GM18526 (cell line): Measurements from ENCODE around the gene PARL.

Source experiments
- POLR2A ChIP-seq: IDR thresholded peaks from 3 replicates; pipeline ENCODE4 v1.6.1; 2011; ENCODE audit not compliant: insufficient read length; ENCODE audit errors: extremely low read depth

PARL gene

DNA sequence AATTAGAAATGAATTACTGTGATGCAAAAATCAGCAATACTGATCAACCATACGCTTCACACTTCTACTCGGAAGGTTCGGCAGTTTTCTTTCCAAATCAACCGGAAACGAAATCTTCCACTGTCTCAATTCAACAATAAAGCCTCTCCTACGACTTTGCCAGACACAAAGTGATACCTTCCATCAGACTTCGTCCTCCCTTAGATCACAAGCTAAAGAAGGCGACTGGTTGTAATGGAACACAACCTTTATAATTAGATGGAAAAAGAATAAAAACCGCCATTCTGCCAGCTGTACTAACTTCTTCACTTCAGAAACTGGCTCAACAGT is 618 bp downstream of the PARL start:
- no peak for TF ChIP-seq POLR2A

DNA sequence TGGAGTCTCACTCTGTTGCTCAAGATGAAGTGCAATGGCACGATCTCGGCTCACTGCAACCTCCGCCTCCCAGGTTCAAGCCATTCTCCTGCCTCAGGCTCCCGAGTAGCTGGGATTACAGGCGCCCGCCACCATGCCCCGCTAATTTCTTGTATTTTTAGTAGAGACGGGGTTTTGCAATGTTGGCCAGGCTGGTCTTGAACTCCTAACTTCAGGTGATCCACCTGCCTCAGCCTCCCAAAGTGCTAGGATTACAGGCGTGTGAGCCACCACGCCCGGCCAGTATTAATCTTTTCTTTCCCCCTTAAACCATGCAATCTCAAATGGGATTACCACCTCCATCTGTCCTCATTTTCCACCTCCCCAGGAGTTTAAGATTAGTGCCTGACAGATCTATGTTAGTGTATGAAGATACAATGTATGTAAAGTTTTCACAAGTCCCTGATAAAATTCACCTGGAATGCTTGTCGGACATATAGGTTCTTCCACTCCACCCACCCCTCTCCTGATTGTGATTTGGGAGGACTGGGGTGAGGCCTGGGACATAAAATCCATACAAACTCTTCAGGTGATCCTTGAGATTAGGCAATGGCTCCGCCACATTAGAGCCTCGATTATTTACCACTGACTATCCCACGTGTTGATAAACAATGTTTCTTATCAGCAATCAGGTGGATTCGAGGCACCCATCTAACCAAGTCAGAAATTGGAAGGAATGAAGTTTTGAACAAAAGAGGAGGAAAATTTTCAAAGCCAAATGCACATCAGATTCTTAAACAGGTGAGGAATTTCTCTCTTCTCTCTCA is 1.2 kb downstream of the PARL start:
- TF ChIP-seq POLR2A, result no peak

DNA sequence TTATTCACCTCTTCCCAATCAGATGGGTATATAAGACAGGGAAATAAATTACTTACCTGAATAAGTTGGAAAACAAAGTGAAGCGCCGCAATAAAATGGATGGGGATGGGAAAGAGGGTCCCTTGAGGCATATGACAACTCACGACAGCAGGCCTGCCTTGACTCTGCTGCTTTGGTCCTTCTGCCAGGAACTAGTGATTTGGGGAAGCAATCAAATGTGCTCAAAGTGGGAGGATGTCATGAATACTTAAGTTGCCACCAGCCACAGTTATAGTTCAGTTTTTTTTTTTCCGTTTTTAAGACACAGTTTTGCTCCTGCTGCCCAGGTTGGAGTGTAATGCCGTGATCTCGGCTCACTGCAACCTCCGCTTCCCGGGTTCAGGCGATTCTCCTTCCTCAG is 4.6 kb downstream of the PARL start:
- no peak for TF ChIP-seq POLR2A

DNA sequence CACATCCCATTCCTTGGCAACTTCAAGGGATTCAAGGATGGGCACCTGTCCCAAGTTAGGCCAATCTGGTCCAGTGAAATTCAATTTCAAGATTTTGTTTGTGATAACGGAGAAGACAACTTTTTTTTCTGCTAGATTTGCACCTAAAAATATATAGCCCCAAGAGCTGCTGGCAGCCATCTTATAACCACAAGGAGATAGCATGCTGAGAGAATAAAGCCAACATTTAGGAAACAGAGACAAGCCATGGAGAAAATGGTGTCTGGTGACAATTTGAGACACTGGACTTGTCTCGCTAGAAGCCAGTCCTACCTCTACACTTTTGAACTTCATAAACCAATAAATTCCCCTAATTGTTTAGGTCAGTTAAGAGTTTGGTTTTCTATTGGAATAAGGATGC is 5.4 kb downstream of the PARL start:
- TF ChIP-seq POLR2A, result no peak

DNA sequence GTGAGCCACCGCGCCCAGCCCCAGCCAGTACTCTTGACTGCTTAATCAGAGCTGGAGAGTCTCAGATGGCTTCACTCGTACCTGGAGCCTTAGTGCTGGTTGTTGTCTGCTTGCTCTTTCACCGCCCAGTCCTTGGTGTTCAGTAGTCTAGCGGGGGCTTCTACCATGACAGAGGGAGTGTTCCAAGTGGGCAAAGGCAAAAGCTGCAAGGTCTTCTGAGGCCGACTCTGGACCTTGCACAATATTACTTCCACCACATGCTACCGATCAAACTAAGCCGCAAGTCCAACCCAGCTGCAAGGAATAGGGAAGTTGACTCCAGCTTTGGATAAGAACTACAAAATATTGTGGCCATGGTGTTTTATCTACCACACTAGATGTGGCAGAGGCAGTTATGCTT is 6.6 kb downstream of the PARL start:
- TF ChIP-seq POLR2A, result no peak

DNA sequence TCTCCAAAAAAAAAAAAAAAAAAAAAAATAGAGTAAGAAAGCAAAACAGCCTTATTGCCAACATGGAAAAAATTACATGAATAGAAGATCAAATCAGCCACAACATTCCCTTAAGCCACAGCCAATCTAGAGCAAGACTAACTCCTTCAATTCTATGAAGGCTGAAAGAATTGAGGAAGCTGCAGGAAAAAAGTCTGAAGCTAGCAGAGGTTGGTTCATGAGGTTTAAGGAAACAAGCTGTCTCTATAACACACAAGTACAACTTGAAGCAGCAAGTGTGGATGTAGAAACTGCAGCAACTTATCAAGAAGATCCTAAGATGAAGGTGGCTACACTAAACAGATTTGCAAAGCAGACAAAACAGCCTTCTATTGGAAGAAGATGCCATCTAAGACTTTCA is 9.3 kb downstream of the PARL start:
- TF ChIP-seq POLR2A, result no peak

DNA sequence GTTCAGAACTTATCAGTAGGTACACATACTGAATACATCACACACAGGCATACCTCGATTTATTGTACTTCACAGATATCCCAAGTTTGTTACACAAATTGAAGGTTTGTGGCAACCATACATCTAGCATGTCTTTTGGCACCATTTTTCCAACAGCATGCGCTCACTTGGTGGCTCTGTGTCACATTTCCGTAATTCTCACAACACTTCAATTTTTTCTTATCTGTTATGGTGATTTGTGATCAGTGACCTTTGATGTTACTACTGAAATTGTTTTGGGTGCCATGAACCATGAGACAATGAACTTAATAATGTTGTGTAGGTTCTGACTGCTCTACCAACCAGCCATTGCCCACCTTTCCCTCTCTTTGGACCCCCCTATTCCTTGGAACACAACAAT is 10.8 kb downstream of the PARL start:
- TF ChIP-seq POLR2A, result no peak

DNA sequence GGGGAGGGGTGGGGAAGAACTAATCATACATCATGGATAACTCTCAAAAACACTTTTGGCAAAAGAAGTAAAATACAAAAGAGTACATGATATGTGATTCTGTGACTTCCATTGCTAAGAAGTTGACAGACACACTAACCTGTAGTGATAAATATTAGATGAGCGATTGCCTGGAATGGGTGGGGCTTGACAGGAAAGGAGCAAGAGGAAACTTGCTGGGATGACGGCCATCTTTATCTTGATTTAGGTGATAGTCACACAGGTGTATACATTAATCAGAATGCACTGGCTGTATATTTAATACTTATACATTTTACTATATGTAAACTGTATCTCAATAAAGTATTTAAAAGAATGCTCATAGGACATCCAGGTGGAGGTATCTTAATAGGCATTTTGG is 13.1 kb downstream of the PARL start:
- no peak for TF ChIP-seq POLR2A

DNA sequence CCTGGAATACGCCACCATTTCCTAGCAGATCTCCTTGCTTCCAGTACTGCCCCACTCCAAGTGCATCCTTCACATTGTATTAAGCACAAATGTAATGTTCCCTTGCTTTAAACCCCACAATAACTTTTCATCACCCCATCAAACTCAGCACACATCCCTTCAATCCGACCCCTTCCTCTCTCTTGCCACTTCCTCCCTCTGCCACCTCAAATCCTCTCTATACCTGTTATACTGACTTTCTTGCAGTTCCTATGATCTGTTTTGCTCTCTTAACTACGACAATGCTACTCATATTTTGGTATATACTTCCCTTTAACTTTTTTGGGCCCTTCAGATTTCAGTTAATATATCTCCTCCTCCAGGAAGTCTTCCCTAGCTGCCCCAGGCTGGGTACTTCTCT is 14.1 kb downstream of the PARL start:
- TF ChIP-seq POLR2A, result no peak

DNA sequence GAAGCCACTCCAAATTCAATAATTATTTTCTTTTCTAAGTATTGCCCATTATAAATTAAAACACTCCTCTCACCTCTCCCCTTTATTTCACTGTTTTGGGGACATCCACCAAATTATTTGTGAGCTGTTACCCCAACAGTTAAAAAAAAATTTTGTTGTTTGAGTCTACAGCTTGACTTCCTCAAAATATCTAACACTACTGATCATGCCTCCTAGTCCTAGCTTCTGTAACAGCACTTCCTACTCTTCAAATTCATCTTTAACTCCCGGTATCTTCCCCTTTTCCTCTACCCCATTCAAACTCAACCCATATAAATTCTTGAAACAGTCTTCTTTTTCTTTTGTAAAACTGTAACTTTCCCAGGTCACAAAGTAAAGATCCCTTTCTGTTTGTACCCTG is 15.9 kb downstream of the PARL start:
- TF ChIP-seq POLR2A, result no peak

DNA sequence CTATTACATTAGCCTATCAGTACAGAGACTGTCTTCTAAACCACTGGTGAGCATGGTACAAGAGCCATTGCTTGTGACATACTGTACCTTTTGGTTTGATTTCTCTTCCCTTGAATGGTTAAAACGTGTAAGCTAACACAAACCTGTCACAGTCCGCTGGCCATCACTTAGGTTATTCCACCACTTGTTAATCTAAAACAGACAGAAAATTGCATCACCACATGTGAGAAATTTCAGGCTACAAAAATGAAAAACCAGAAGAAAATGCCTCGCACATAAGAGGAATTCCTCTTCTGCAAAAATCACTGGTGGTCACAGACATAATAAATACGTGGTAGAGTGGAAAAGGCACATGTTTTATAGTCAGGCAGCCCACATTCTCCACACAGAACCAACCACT is 22.1 kb downstream of the PARL start:
- TF ChIP-seq POLR2A, result no peak

DNA sequence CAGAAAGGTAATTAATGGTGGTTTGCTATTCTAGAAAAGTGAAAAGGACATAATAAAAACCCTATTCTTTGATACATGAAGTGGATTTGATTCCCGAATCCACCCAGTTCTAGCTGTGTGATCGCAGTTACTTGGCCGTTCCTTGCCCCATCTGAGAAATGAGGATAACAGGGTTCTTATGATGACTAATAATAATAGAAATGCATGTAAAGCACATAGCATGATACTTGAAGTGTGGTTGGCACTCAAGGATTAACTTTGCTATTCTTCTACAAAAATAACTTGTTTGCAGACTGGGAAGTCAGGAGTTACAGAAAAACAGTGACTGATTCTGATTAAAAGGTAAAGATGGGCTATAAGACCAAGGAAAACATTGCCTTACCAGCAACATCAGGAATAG is 26.8 kb downstream of the PARL start:
- TF ChIP-seq POLR2A, result no peak

DNA sequence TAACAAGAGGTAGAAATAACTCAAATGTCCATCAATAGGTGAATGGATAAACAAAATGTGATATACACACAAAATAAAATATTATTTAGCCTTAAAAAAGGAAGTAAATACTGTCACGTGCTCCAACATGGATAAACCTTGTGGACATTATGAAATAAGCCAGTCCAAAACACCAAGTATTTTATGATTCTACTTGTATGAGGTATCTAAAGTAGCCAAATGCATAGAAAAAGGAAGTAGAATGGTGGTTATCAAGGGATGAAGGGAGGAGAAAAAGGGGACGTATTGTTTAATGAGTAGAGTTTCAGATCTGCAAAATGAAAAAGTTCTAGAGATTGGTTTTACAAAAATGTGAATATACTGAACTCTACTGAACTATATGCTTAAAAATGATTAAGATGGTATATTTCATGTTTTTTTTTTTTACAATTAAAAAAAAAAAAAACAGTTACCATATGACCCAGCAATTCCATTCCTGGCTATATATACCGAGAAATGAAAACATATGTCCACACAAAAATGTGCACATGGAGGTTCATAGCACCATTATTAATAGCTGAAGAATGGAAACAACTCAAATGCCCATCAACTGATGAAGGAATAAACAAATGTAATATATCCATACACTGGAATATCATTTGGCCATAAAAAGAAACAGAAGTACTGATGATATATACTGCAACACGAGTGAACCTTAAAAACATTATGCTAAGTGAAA is 30.2 kb downstream of the PARL start:
- no peak for TF ChIP-seq POLR2A

DNA sequence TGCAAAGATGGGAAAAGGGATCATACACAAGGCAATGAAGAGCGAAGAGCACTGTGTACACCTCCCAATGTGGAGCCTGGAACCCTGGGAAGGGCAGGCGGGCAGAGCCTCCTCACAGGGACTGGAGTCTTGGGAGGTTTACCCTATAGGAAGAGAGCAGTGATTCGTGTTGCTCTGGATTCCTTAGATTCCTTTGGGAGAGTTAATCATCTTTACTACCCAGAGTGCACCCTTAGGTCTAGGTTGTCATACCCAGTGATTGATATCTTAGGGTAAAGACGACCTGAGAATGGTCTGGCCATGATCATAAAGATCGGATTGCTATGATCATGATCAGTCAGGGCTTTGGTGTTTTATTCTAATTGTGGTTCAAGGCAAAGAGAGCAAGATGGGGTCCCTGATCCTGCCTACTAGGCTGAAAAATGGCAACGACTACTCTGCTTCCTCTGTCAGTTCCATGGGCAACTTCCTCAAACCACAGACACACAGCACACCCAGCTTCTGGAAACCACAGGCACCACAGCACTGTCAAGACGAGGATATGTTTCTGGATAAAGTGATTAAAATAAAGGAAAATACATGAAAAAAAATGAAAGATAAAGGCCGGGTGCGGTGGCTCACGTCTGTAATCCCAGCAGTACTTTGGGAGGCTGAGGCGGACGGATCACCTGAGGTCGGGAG is 38.9 kb downstream of the PARL start:
- TF ChIP-seq POLR2A, result no peak

DNA sequence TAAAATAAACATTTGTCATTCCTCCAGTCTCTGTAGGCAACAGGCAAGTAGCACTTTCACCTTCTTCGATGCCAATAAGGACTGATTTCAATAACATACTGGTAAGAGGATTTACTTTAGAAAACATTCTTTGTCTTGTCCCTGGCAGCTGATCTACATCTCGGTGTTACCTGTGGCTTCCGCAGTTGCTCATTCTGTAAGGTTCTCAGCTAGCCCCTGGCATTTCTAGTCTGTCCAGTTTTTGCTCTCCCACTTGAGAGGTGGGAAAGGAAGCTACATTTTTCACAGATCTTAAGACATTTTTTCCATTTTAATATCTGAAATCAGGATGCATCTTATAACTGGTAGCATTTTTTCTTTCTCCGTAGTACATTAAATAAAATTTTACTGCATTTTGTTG is 39.6 kb downstream of the PARL start:
- TF ChIP-seq POLR2A, result no peak

DNA sequence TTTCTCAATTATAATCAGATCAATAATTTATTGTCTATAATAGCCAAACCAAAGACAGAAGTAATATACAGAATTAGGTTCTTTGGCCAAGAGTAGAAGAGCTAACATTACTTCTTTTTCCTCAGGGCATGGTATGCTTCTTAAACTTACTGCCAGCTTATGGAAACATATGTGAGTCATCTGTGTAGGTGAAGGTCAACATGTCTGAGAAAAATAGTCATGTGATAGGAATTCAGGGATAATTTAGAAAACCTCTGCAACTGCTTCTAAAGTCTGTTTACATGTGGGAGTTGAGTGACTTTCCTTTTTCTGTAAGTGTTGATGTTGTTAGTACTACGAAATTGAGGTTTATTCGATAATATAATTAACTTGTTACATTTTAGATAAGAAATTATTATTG is 40.1 kb downstream of the PARL start:
- TF ChIP-seq POLR2A, result no peak

DNA sequence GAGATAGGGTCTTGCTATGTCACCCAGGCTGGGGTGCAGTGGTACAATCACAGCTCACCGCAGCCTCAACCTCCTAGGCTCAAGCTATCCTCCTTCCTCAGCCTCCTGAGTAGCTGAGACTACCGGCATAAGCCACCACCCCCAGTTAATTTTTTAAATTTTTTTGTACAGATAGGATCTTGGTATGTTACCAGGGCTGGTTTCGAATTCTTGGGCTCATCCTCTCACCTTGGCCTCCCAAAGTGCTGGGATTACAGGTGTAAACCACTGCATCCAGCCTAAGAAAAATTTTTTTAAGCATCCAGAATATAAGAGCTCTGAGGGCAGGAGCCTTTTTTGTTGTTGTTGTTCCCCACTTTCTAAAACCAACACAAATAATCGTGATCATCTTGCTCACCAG is 44.9 kb downstream of the PARL start:
- no peak for TF ChIP-seq POLR2A

DNA sequence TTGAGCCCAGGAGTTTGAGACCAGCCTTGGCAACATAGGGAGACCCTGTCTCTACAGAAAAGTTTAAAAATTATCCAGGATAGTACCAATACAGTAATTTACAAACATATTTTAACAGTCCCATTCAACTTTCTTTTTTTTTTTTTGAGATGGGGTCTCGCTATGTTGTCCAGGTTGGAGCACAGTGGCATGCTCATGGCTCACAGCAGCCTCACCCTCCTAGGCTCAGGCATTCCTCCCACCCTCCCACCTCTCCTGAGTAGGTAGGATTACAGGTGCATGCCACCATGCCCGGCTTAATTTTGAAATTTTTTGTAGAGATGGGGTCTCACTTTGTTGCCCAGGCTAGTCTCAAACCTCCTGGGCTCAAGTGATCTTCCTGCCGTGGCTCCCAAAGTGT is 46.8 kb downstream of the PARL start:
- TF ChIP-seq POLR2A, result no peak
